ENCODE data around the gene FGF3.
A peak's percentile ranks its signal among the peaks of the same experiment; 100 is the strongest.

Gene FGF3

DNA sequence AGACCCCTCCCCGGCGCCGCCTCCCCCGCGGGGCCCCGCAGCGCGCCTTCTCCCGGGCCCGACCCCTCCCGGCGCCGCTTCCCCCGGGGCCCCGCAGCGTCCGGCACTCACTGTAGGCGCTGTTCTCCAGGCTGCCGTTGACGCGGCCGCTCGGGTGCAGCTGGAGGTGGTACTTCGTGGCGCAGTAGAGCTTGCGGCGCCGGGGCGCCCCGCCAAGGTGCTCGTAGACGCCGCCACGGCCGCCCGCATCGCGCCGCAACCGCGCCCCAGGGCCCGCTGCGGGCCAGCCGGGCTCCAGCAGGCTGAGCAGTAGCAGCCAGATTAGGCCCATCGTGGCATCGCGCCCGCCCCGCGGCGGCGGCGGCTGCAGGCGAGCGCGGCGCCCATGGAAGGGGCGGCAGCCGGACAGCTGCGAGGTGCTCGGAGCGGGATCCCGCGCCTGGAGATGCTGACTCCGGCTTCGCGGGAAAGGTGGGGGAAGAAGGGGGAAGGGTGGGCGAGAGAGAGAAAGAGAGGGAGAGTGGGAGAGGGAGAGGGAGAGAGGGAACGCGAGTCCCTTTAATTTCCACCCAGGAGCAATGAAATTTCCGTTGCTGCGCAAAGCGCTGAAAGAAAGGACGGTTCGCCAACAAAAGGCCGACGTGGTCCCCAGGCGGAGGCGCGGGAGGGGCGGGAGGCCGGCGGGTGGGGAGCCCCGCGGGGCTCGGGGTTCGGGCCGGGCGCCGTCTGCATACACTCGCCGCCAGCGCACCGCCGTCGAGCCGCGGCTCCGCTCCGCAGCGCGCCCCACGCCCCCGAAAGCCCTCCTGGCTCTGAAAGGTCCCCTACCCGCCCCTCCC lies at the start of gene FGF3:
FGF3 (minus strand) TSS at position 814 of the 839 bp plus-strand sequence; CDS start at position 331, 483 bp downstream.
- no peak for DNase-seq (ENCODE audit: low read depth, low spot score)

DNA sequence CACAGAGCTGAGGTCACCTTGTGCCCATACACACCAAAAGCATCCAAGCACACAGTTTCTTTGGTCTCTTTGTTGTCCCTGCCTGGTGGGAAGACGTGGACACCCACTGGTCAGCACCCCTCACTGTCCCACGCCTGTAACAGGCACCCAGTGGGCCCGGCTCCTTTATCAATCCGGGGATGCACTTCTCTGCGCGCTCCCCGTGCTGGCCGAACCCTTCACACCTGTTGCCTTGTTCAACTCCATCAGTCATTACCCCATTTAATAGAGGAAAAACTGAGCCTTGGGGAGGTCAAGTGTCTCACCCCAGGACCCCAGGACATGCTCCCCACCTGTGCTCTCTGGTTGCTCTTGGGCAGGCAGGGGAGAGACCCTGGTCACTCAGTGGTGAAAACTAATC lies 49.7 kb upstream of the FGF3 start:
- no peak for DNase-seq (ENCODE audit: low read depth, low spot score)

- DNase-seq (ENCODE audit: low read depth, low spot score), result no peak
Observed at GRCh38 chr11:69868006-69868810, 49.0 kb upstream of the FGF3 start.

DNA sequence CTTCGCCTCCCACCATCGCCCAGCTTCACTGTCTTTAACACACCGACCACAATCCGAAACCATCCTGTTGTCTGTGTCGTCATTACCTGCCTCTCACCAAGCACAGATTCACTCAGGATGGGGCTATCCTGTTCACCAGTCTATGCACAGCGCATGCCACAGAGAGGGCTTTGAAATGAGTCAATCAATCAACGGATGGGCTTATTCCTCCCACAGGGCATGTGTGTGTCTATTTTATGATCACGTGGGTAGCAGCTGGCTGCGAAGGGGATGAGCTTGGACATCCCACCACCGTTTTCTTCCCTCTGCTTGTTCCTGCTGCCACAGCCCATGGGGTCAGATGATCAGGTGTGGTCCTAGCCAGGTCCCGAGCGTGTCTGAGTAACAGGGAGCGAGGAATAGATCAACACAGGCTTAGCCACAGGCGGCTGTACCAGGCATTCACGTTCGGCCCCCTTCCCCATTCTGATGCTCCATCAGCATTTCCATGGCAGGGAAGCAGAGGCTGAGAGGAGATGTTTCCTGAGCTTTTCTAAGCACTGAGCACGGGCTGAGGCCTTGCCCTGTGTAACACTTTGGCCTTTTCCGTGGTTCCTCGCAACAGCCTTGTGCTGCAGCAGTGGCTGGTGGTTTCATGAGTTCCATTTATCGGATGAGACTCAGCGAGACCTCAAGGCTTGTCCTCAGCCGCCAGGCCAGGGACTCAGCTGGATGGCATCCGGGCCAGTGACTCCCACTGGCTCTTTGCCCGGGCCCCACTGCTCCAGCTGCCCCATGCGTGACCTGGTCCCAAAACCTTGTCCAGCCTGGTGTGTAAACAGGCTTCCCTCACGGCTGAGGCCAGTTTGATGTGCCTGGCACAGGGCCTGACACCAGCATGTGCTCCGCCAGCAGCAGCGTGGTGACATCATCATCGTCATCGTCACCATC lies 48.1 kb upstream of the FGF3 start:
- DNase-seq (ENCODE audit: low read depth, low spot score), result peak; percentile 4

DNA sequence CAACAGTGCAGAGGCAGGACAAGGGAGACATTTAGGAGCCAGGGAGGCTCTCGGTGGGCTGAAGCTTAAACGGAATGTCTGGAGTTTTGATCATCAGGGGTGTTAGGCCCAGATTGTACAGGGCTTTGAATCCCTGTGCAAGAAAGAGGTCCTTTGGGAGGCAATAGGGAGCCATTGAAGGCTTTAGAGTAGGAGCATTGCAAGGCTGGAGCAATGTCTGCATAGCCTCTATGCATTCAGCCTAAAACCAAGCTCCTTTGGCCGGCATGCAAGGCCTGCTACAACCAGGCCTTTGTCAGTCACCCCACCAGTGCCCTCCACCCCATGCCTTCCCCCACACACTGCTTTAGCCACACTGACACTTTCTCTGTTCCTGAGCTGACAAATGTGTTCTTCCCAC lies 47.4 kb upstream of the FGF3 start:
- no peak for DNase-seq (ENCODE audit: low read depth, low spot score)

DNA sequence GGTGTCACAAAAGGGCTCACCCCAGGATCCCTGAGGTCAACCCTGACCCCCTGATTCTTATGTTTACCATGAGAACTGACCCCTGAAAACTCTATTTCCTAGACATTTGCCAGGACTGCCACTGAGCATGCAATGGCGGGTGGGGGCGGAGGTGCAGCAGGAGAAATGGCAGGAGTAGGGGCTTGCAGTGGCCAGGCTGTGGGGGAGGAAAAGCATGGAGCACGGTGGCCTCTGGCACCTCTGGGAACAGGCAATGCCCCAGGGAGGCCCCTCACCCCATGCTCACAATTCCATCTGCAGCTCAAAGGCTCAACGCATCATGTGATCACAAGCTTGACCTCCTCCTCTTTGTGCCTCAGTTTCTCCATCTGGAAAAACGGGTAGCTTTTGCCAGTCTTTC lies 46.5 kb upstream of the FGF3 start:
- DNase-seq (ENCODE audit: low read depth, low spot score), result no peak

DNA sequence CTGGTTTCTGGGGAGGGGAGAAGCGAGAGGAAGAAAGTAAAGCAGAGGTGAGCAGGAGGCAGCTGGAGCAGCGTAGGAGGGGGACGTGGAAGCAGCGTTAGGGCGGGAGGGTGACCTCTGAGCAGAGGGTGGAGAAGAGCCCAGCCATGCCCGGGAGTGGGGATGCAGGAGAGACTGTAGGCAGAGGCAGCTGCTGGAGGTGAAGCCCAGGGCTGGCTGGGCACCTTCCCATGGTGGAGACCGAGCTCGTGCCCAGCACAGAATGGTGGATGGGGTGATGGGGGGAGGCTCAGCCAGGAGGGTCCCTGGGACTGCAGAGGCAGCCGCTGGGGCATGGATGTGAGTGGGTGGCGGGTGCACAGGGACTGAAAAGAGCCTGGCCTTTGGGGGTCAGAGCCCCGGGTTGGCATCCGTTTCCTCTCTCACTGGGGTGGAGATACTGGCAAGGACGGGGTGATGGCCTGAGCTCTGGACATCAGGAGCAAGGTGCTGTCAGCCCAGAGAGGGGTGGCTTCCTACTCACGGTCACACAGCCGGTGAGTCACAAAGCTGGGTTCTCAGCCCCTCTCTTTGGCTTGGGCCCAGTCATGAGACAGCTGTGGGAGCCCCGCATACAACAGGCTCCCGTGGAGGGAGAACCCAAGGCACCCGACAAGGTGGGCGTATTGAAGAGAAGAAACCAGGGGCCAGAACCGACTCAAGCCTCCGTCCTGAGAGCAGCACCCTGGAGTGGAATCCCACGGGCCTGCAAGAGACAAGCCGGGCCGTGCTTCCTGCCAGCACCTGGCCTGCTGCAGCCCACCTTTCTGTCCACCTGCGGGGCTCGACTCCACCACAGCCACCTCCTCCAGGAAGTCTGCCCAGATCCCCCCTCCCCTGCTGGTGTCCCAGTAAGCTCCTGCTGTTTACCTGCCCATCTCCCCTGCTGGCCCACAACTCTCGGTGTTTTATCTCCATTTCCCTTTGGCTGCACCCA lies 45.8 kb upstream of the FGF3 start:
- DNase-seq (ENCODE audit: low read depth, low spot score), result no peak

DNA sequence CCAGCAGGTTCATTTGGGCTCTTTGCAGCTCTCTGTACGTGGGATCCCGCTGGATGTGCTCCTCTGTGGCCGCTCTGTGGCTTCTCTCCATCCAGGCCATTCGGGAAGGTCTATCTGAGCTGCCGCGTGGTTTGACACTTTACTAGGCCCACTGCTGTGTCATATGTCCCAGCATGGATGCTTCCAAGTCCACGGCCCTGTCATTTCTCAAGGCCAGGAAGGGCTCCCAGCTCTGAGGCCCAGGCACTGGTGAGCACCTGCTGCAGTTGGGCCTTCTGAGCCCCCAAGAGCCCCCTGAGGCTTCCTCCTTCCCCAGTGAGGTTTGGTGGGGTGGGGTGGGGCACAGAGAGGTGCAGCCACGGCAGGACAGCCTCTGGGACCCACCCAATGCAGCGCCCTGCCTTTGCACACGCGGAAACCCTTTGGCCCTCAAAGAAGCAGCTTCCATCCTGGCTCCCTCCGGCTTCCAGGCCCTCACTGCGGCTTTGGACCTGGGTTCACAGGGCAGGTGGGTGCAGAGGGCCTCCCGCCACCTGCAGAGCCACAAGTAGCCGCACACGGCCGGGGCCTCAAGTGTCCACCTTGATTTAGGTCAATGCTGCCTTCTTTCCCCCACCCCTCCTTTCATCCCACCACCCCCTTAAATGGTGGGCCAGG lies 44.5 kb upstream of the FGF3 start:
- DNase-seq (ENCODE audit: low read depth, low spot score), result no peak

- DNase-seq (ENCODE audit: low read depth, low spot score), result no peak
Observed at GRCh38 chr11:69862797-69863543, 43.8 kb upstream of the FGF3 start.

- no peak for DNase-seq (ENCODE audit: low read depth, low spot score)
Observed at GRCh38 chr11:69862331-69862771, 43.1 kb upstream of the FGF3 start.

DNA sequence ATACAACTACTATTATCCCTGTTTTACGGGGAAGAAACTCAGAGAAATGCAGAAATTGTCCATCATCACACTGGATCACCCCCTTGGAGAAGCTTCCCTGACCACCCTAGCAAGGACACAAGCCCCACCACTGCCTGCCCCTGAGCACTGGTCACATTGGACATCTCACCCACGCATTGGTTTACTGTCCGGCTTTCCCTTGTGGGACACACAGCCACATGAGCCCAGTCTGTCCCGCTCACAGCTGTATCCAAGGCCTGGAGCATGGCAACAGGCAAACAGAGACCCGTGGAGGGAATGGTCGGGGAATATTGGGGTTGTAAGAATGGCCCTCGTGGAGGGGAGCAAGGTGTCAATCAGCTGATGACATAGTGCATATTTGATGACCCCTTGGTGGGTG lies 42.7 kb upstream of the FGF3 start:
- DNase-seq (ENCODE audit: low read depth, low spot score), result no peak

DNA sequence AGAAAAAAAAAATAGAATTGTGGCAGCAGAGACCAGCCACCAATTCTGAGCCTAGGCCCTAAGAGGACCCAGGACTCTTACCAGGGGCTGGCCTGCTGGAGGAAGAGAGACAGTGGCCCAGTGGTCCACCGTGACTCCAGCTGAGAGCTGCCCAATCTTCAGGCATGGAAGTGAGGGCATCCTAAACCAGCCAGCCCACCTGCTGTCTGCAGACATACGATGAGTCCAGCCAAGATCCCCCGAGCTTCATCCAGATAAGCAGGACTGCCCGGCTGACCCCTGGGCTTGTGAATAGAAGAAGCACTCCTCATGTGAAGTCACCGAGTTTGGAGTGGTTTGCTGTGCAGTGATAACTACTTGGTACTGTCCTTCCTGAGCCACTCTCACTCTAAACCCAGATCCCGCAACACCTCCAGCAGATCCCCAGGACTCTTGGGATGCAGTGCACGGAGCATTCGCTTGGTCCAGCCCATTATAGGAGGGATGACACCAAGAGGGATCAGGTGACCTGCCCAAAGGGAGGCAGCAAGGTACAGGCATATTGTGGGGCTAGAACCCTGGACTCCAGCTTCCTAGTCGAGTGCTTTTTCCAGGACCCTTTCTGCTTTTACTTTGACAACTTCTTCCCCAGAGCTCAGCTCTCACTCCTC lies 41.7 kb upstream of the FGF3 start:
- no peak for DNase-seq (ENCODE audit: low read depth, low spot score)

DNA sequence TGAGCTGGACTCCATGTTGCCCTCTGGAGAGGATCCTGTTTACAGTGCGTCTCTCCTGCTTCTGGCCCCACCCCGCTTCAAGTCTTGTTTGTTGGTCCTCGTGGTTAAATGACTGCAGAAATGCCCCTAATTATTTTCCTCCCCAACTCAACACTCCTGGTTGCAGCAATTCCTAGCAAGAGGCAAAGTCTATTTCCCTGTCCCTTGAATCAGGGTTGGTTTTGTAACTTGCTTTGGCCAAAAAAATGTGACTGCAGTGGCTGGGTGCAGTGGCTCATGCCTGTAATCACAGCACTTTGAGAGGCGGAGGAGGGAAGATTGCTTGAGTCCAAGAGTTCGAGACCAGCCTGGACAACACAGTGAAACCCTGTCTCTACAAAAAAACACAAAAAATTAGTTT lies 41.0 kb upstream of the FGF3 start:
- DNase-seq (ENCODE audit: low read depth, low spot score), result no peak

- no peak for DNase-seq (ENCODE audit: low read depth, low spot score)
Observed at GRCh38 chr11:69859275-69859934, 40.2 kb upstream of the FGF3 start.

- no peak for DNase-seq (ENCODE audit: low read depth, low spot score)
Observed at GRCh38 chr11:69855421-69855820, 36.2 kb upstream of the FGF3 start.

GRCh38 chr11:69854713-69855112 lies 35.5 kb upstream of the FGF3 start:
- DNase-seq (ENCODE audit: low read depth, low spot score), result no peak

GRCh38 chr11:69852056-69852455 lies 32.8 kb upstream of the FGF3 start:
- DNase-seq (ENCODE audit: low read depth, low spot score), result no peak

DNA sequence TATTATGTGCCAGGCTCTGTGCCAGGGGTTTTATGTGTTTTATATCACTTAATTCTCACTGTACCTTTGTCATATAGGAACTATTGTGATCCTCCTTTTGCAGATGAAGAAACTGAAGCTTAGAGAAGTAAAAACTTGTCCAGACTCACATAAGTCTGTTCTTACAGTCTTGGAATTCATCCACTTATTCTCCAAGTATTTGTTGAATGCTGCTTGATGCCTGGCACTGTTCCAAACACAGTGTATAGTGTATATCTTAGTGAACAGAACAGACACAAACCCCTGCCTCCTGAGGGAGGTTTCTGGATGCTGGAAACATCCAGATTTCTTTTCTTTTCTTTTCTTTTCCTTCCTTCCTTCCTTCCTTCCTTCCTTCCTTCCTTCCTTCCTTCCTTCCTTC lies 29.0 kb upstream of the FGF3 start:
- DNase-seq (ENCODE audit: low read depth, low spot score), result peak; percentile 18

All from smooth muscle cell of the brain vasculature (primary cell).